Adipose tissue (tissue), 3 donors: ENCODE results near the gene CALY. TPM values are rescaled to one million over a fixed set of nuclear protein-coding genes. Genes with fewer than 3 reads are reported as not detected.

Experiments
- H3K27ac ChIP-seq: one replicate; pipeline ENCODE4 v1.5.1; 2013; ENCODE audit warnings: low read depth, low read length
- WGBS, 3 donors: extraction: QIAGEN DNeasy Blood & Tissue Kit; methylation state at CpG; one replicate each; pipeline ENCODE4 v1.1.7; 2013; 5-methylcytosine and 5-hydroxymethylcytosine counted together
- polyA plus RNA-seq, 3 donors: library from polyadenylated mRNA; stranded (reverse); fragments of 200-250 nt; gene quantifications; one replicate each; pipeline ENCODE4 v1.2.3, GENCODE V29; 2013
- donor health status: healthy with polysubstance abuse.
- donor health status: Bipolar disorder and iron deficiency.
- donor health status: healthy.

Gene CALY
- polyA plus RNA-seq, 3 donors: 0.95 TPM; not detected in 2

DNA sequence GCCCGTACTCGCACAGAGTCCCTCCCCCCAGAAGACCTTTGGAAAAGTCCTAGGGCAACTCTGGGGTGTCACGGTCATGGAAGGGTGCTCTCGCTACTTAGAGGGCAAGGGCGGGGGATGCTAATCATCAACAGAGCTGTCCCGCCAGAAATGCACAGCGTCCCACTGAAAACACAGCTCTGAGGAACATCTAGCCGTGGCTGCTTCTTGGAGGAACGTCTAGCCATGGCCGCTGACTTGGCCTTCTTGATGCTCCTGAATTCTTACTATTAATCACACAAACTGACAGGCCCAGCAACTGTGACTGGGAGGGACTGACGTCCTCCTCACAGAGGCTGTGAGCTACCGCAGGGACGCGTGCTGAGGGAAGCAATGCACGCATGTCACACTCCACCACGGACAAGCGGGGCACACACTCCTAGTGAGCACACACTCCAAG, 29.7 kb downstream of the CALY start:
- H3K27ac ChIP-seq: no peak overlapping the region

GRCh38 chr10:133306097-133306476, 30.6 kb downstream of the CALY start:
- no peak overlapping the region for H3K27ac ChIP-seq
- WGBS, 3 donors: 94 to 96% (median 95%) methylated on average over 5 of the region's 5 CpGs

More for the DNA sequence above, 29.7 kb downstream of the CALY start:
- WGBS, 3 donors: 81 to 86% (median 86%) methylated on average over 17 of the region's 17 CpGs

DNA sequence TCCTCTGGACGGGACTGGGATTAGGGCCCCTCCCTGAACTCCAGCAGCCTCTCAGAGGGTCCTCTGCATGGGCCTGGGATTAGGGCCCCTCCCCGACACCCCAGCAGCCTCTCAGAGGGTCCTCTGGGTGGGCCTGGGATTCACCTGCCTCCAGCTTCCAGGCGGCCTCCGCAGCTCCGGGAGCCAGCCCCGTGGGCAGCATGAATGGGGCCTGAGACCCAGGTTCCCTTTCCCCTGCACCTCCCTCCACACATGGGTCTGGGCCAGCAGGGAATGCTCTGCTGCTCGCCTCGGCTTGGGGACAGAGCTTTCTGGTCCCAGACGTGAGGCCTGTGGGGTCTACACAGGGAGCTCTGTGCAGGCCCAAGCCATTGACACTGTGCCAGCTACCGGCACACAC, 33.5 kb downstream of the CALY start:
- H3K27ac ChIP-seq: no peak overlapping the region
- 84 to 90% (median 90%) methylated on average over 9 to 10 of the region's 10 CpGs for WGBS, 3 donors

DNA sequence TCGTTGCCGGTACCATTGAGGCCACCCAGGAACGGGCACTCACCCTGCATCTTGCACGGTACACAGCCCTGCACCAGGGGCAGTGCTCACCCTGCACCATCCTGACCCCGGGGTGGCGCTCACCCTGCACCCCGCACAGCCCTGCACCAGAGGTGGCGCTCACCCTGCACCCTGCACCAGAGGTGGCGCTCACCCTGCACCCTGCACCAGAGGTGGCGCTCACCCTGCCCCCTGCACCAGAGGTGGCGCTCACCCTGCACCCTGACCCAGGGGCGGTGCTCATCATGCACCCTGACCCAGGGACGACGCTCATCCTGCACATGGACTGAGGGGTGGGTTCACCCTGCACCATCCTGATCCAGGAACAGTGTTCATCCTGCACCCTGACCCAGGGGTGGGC, 34.5 kb downstream of the CALY start:
- whole genome bisulfite sequencing, 3 donors: 96 to 99% (median 97%) methylated on average over 14 of the region's 14 CpGs
- H3K27ac ChIP-seq: no peak overlapping the region

GRCh38 chr10:133299738-133300137, 37.0 kb downstream of the CALY start:
- H3K27ac ChIP-seq: no peak overlapping the region
- 93 to 97% (median 95%) methylated on average over 14 of the region's 14 CpGs for WGBS, 3 donors

- no peak overlapping the region for H3K27ac ChIP-seq
- WGBS, 3 donors: 88 to 90% (median 90%) methylated on average over 10 of the region's 10 CpGs
Observed at GRCh38 chr10:133299224-133299623, 37.5 kb downstream of the CALY start.

DNA sequence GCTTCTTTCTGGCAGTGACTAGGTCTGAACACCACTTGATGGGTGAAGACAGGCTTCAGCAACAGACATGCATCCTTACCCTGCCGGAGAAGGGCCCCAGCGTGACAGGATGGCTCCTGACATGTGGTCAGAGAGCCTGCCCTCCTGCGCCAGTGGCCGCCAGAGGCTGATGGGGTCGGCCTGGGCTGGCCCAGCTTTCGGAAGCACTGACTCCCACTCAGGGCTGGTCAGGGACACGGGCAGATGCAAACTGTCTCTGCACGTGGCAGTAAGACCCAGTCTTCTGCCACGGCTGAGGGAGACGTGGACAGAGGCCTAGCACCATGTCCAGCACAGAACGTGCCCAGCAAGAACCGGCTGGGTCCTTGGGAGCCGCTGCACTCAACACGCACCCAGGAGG, 38.2 kb downstream of the CALY start:
- 91 to 94% (median 93%) methylated on average over 14 of the region's 14 CpGs for WGBS, 3 donors
- no peak overlapping the region for H3K27ac ChIP-seq

- WGBS, 3 donors: 91 to 96% (median 94%) methylated on average over 10 of the region's 10 CpGs
- H3K27ac ChIP-seq: no peak overlapping the region
Observed at GRCh38 chr10:133297504-133297903, 39.2 kb downstream of the CALY start.

DNA sequence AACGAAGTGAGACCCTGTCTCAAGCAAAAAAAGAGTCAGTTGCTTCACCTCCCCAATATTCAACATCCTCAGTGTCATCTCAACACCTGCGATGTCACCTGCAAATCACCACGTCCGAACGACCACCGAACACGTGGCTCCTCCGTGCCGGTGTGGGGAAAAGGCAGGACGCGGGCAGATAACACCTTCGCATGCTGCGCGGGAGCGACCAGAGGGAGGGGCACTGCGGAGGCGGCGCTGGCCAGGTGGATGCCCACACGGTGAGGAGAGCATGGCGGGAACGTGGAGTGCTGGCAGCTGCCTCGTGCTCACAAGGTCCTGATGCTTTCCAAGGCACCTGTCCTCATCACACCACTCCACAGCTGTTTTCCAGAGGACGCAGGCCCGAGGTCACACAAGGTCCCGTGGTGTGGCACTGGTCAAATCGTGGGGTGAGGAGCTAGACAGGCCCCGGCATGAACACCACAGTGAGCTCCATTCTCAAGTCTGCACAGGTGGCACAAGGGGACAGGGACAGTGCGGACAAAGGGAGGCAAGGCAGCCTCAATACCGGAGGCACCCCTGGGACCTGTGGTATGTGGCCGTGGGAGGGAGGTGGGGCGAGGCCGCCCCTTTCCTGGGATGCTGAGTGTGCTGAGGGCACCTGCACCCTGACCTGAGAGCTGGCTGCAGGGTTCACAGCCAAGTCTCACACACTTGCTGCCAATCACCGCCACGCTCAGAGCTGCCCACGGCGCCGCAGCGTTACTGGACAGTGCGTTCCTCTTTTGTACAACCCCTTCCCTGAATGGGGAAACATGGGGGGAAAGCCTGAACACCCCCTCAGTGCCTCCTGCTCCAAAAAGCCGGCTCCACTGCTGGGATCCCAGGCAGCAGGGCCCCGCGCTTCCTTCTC, 41.0 kb downstream of the CALY start:
- no peak overlapping the region for H3K27ac ChIP-seq
- WGBS, 3 donors: 93 to 95% (median 94%) methylated on average over 40 to 42 of the region's 42 CpGs

- 65 to 88% (median 75%) methylated on average over 15 of the region's 15 CpGs for WGBS, 3 donors
- H3K27ac ChIP-seq: no peak overlapping the region
Observed at GRCh38 chr10:133294189-133294588, 42.5 kb downstream of the CALY start.

GRCh38 chr10:133293810-133294119, 42.9 kb downstream of the CALY start:
- H3K27ac ChIP-seq: no peak overlapping the region
- WGBS, 3 donors: 82 to 91% (median 85%) methylated on average over 10 of the region's 10 CpGs

DNA sequence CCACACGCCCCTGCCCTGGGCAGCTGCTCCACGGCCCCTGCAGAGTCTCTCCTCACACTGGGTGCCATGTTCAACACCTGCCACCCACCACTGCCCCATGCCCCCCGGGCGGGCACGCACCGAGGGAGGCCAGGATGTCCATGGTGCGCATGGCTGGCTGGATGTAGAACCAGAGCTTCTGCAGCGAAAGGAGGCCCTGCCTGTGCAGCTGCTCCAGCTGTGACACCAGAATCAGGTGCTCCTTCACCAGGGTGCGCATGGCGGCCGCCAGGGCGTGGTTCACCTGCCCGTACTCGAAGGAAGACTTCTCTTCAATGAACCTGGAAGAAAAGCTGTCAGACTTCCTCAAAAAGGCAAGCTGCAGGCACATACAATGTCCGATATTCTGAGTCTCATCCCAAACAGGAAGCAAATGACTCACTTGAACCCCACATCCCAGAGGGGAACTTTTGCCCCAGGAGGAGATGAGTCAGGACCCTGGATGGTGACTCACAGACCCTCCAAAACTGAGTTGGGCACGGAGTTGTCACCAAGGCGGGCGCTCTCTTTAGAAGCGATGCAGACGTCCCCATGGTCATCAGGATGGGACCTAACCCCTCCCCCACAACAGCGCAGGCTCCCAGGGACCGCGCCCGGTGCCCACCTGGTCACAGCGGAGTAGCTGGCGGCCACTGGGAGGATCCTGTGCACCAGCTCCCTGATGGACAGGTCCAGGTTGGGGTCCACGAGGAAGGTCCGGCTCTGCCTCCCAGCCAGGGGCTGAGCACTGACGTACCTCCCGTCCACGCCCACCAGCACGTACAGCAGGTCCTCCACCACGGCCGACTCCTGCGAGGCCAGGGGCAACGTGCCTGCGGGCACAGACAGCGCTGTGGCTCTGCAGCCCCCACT, 43.5 kb downstream of the CALY start:
- no peak overlapping the region for H3K27ac ChIP-seq
- WGBS, 3 donors: 88 to 95% (median 89%) methylated on average over 38 of the region's 38 CpGs

GRCh38 chr10:133289761-133290160, 46.9 kb downstream of the CALY start:
- no peak overlapping the region for H3K27ac ChIP-seq
- 94 to 96% (median 96%) methylated on average over 24 of the region's 24 CpGs for WGBS, 3 donors

GRCh38 chr10:133287832-133288500, 48.7 kb downstream of the CALY start:
- H3K27ac ChIP-seq: no peak overlapping the region
- 94 to 96% (median 95%) methylated on average over 41 to 46 of the region's 46 CpGs for WGBS, 3 donors

- H3K27ac ChIP-seq: no peak overlapping the region
- 84 to 92% (median 89%) methylated on average over 18 of the region's 18 CpGs for WGBS, 3 donors
Observed at GRCh38 chr10:133286366-133286765, 50.3 kb downstream of the CALY start.

GRCh38 chr10:133285217-133285616, 51.5 kb downstream of the CALY start:
- WGBS, 3 donors: 96 to 97% (median 96%) methylated on average over 35 to 36 of the region's 36 CpGs

DNA sequence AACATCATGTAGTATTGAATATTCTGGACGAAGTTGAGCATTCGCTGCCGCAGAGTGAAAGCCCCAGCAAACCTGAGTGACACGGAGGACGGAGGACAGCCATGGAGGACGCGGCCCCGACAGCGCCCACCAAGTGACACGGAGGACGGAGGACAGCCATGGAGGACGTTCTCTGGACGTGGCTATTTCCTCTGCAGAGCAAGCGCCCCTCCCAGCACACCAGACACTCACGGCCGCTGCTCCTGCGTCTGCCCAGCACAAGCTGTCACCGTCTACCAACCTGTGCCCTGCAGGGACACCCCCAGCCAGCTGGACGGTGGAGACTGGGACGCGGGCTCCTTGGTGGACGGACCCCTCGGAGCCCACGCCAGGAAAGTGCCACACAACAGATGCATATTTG, 52.8 kb downstream of the CALY start:
- WGBS, 3 donors: 97% methylated on average over 24 of the region's 24 CpGs

More at GRCh38 chr10:133285217-133285616, 51.5 kb downstream of the CALY start:
- H3K27ac ChIP-seq: no peak overlapping the region

DNA sequence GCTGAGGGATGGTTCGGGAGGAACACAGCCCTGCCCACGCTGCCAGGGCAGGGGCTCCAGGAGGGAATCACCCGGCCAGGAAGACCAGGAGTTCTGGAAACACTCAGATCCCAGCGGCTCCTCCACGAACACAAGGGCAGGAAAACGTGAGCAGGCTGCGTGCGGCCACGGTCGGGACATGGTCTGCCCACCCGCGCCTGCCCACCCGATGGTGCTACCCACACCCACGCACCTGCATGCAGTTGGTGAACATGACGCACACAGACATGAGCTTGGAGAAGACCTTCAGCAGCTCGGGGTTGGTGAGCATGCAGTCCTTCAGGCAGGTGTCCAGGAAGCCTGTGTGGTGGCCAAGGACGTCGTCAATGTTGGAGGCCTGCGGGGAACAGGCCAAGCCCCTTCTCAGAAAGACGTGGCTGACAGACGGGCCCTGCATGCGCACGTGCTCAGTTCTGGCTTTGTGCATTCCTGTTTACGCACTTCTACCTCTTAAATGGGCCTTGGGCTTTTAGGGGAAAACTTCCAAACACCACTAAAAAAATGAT, 53.8 kb downstream of the CALY start:
- H3K27ac ChIP-seq: no peak overlapping the region
- WGBS, 3 donors: 91 to 94% (median 94%) methylated on average over 24 of the region's 24 CpGs

More for the DNA sequence above, 52.8 kb downstream of the CALY start:
- H3K27ac ChIP-seq: no peak overlapping the region
